ENCODE data around the gene KCTD8.

DNA sequence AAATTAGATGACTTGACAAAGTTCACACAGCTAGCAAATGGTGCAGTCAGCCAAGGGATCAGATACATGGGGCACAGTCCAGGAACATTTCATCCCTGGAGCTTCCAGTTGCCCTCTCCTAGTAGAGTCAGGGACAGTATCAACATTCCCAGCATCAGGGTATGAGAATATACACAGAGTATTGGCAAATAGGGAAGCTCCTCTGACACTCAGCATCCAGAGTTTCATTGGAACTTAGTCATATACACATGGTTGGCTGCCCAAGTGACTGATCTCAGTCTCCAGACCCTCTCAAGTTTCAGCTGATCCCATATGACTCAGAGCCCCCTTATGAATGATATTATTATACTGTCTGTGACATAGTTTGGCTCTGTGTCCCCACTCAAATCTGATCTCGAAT, 13.7 kb upstream of the KCTD8 start:
- TF ChIP-seq, protein P1, sequence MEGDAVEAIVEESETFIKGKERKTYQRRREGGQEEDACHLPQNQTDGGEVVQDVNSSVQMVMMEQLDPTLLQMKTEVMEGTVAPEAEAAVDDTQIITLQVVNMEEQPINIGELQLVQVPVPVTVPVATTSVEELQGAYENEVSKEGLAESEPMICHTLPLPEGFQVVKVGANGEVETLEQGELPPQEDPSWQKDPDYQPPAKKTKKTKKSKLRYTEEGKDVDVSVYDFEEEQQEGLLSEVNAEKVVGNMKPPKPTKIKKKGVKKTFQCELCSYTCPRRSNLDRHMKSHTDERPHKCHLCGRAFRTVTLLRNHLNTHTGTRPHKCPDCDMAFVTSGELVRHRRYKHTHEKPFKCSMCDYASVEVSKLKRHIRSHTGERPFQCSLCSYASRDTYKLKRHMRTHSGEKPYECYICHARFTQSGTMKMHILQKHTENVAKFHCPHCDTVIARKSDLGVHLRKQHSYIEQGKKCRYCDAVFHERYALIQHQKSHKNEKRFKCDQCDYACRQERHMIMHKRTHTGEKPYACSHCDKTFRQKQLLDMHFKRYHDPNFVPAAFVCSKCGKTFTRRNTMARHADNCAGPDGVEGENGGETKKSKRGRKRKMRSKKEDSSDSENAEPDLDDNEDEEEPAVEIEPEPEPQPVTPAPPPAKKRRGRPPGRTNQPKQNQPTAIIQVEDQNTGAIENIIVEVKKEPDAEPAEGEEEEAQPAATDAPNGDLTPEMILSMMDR (IDR thresholded peaks at IDR 0.05) = no peak
- no peak for TF ChIP-seq POLR2A (IDR thresholded peaks at IDR 0.05)
- no peak for TF ChIP-seq EP300 (IDR thresholded peaks at IDR 0.05)

All from tibial nerve (tissue), 4 donors.